ENCODE results near the gene OR13C4. TPM values are rescaled to one million over a fixed set of nuclear protein-coding genes. Genes with fewer than 3 reads are reported as not detected.

The OR13C4 gene
- total and polyA plus RNA-seq, 2 donors (not counting 1 experiment from before 2014, with no cell fraction given) = not detected

DNA sequence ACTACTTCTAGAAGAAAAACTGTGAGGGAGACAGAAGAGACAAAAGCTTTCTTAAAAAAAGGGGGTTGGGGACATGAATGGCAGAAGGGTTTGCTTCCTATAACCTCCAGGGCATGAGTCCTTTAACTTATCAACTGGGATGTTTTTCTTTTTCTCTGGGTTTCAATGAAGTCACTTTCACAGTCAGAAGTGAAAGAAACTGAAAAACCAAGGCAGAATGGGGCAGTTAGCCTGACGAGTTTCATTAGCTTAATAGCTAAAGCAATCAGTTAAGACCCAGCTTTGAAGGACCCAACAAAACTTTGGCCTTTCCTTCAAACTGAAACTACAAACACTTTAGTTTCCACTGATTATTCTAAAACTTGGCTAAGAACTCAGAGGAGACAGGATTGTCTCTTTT is 37.3 kb upstream of the OR13C4 start:
- CTCF ChIA-PET = no interaction called here

More for the DNA sequence above, 37.3 kb upstream of the OR13C4 start:
- WGBS (ENCODE audit: insufficient coverage) = no CpG with 5 or more reads among the region's 1 CpG
- POLR2A ChIA-PET = no interaction called here
- TF ChIP-seq CTCF (IDR thresholded peaks at IDR 0.05) = no peak
- TF ChIP-seq EZH2 (IDR thresholded peaks at IDR 0.05; ENCODE audit: borderline replicate concordance, insufficient read depth, low read depth, low read length, poor library complexity, severe bottlenecking) = no peak
- intact Hi-C loops (cut with micrococcal nuclease) = no loop called here
- Mint-ChIP-seq H3K4me3 (no peak overlapping the region), H3K27me3 (no peaks in the 10 kb centered on the region), H3K4me1 (no peaks in the 10 kb centered on the region), H3K9me3 (ENCODE audit: insufficient read depth) (peaks cover 2% of the 10 kb centered on the region), H3K27ac (no peak overlapping the region)
- Histone ChIP-seq H3K4me3 (ENCODE audit: control extremely low read depth in 1 of 5, extremely low read depth in 1 of 5, insufficient read depth in 1 of 5, low read depth in 2 of 5, low read length in 4 of 5) (no peak overlapping the region), H4K20me1 (ENCODE audit: control insufficient read depth, insufficient read depth, low read length, poor library complexity, severe bottlenecking) (no peaks in the 10 kb centered on the region), H2AFZ (ENCODE audit: insufficient read depth, low read depth, low read length, poor library complexity, severe bottlenecking) (no peak overlapping the region), H3K27ac (ENCODE audit: low read length in 2 of 2) (no peak overlapping the region), H3K9me3 (ENCODE audit: control extremely low read depth in 1 of 3, control insufficient read depth in 2 of 3, insufficient read depth in 1 of 3, low read length in 2 of 3) (no peaks in the 10 kb centered on the region), H3K27me3 (replicated peaks in 1 of 4; ENCODE audit: control extremely low read depth in 1 of 4, control insufficient read depth in 3 of 4, insufficient read depth in 4 of 4, low read length in 3 of 4) (no peaks in the 10 kb centered on the region), H3K9ac (ENCODE audit: low read length) (no peak overlapping the region), H3K36me3 (replicated peaks in 1 of 2; ENCODE audit: control extremely low read depth in 1 of 2, control insufficient read depth in 1 of 2, extremely low read depth in 1 of 2, insufficient read depth in 2 of 2, low read length in 1 of 2) (no peaks in the 10 kb centered on the region), H3K4me2 (replicated peaks; ENCODE audit: low read depth, low read length, poor library complexity, severe bottlenecking) (no peak overlapping the region), H3K4me1 (ENCODE audit: control insufficient read depth in 2 of 2, insufficient read depth in 2 of 2, low read length in 2 of 2) (no peaks in the 10 kb centered on the region), H3K79me2 (ENCODE audit: control insufficient read depth, insufficient read depth, low read length) (no peaks in the 10 kb centered on the region)
- DNase-seq (no peak), ATAC-seq (ENCODE audit: low read depth) (no peak)

All from B cell (primary cell).